IMR-90 (cell line): Measurements from ENCODE around the gene NR4A1. TPM values are rescaled to one million over a fixed set of nuclear protein-coding genes. Genes with fewer than 3 reads are reported as not detected.

Source experiments
- ATAC-seq: fragments of 200-7000 bp; cut with Tn5 transposase; 2 replicates; pipeline ENCODE4 v1.9.1; 2020; ENCODE audit warnings: low read depth, mild to moderate bottlenecking, moderate library complexity
- BruUV-seq: library from RNA; stranded (reverse); fragments of 400-500 nt; replicated peaks from 2 replicates; lab custom pipeline; 2021; lab: Mats Ljungman, UMichigan
- CTCF ChIA-PET: fragments of 300-600 bp; formaldehyde crosslinking; extraction: SDS; loops from one replicate; lab custom pipeline; 2021; ENCODE audit warnings: antibody characterized with exemption; lab: Yijun Ruan, JAX
- POLR2A ChIA-PET: fragments of 300-600 bp; sonication (Branson Sonifier 250); formaldehyde crosslinking; loops from one replicate; lab custom pipeline; 2022; ENCODE audit warnings: antibody characterized with exemption; ENCODE audit not compliant: unreplicated experiment; lab: Charles Lee
- DNase-seq: peaks from one replicate; pipeline ENCODE4 v3.0.0; 2013
- H2AFZ ChIP-seq: replicated peaks from 2 replicates; pipeline ENCODE3; 2013; ENCODE audit warnings: low read length, mild to moderate bottlenecking; ENCODE audit not compliant: poor library complexity
- H2AK5ac ChIP-seq: 2 replicates; pipeline ENCODE4 v1.6.1; 2013; ENCODE audit warnings: low read depth, low read length, inconsistent platforms
- H2AK9ac ChIP-seq: replicated peaks from 2 replicates; pipeline ENCODE3; 2013; ENCODE audit warnings: mild to moderate bottlenecking, low read depth, low read length, moderate library complexity; ENCODE audit not compliant: poor library complexity
- H2BK120ac ChIP-seq: 2 replicates; pipeline ENCODE4 v1.6.1; 2013; ENCODE audit warnings: low read depth, low read length, inconsistent platforms
- H2BK15ac ChIP-seq: 3 replicates; pipeline ENCODE4 v1.6.1; 2013; ENCODE audit warnings: low read depth, low read length, inconsistent platforms
- H2BK20ac ChIP-seq: 2 replicates; pipeline ENCODE4 v1.6.1; 2013; ENCODE audit warnings: low read depth, mild to moderate bottlenecking, inconsistent platforms, low read length, moderate library complexity
- H2BK5ac ChIP-seq: 2 replicates; pipeline ENCODE4 v1.6.1; 2013; ENCODE audit warnings: mild to moderate bottlenecking, low read depth, low read length, inconsistent platforms; ENCODE audit not compliant: poor library complexity, severe bottlenecking
- H3K14ac ChIP-seq: replicated peaks from 2 replicates; pipeline ENCODE4 v1.6.1; 2013; ENCODE audit warnings: low read depth, low read length, inconsistent platforms
- H3K18ac ChIP-seq: 2 replicates; pipeline ENCODE4 v1.6.1; 2013; ENCODE audit warnings: low read depth, low read length, control low read depth
- H3K23ac ChIP-seq: 2 replicates; pipeline ENCODE4 v1.6.1; 2013; ENCODE audit warnings: low read depth, low read length, inconsistent platforms
- H3K27ac ChIP-seq: 2 replicates; pipeline ENCODE4 v1.5.1; 2013; ENCODE audit warnings: mild to moderate bottlenecking, control low read depth, low read length; ENCODE audit not compliant: insufficient read depth
- H3K27me3 ChIP-seq: 2 replicates; pipeline ENCODE4 v1.6.1; 2013; ENCODE audit warnings: low read length; ENCODE audit not compliant: control insufficient read depth, insufficient read depth
- H3K36me3 ChIP-seq: 2 replicates; pipeline ENCODE4 v1.6.1; 2013; ENCODE audit warnings: low read length, mixed read lengths; ENCODE audit not compliant: control insufficient read depth, insufficient read depth
- H3K4ac ChIP-seq: 2 replicates; pipeline ENCODE4 v1.6.1; 2013; ENCODE audit warnings: low read depth, low read length, inconsistent platforms
- H3K4me1 ChIP-seq: 2 replicates; pipeline ENCODE4 v1.6.1; 2013; ENCODE audit warnings: low read length, mixed read lengths; ENCODE audit not compliant: control insufficient read depth, insufficient read depth
- H3K4me2 ChIP-seq: 2 replicates; pipeline ENCODE4 v1.6.1; 2013; ENCODE audit warnings: low read depth, mild to moderate bottlenecking, control low read depth, low read length, moderate library complexity
- H3K4me3 ChIP-seq: 2 replicates; pipeline ENCODE4 v1.5.1; 2013; ENCODE audit warnings: low read depth, mild to moderate bottlenecking, control low read depth, low read length, moderate library complexity; ENCODE audit not compliant: insufficient read depth
- H3K56ac ChIP-seq: 2 replicates; pipeline ENCODE4 v1.6.1; 2013; ENCODE audit warnings: low read length, inconsistent platforms; ENCODE audit not compliant: insufficient read depth; ENCODE audit errors: extremely low read depth
- H3K79me1 ChIP-seq, 2 experiments: 2 replicates each; pipeline ENCODE4 v1.6.1; 2013; ENCODE audit warnings: low read length in 2 of 2, inconsistent platforms in 1 of 2, low read depth in 1 of 2
- H3K9ac ChIP-seq: 2 replicates; pipeline ENCODE4 v1.6.1; 2013; ENCODE audit warnings: low read depth, low read length, control low read depth
- H3K9me1 ChIP-seq: 2 replicates; pipeline ENCODE4 v1.6.1; 2013; ENCODE audit warnings: low read length, inconsistent platforms; ENCODE audit not compliant: insufficient read depth
- H3K9me3 ChIP-seq: 2 replicates; pipeline ENCODE4 v1.6.1; 2013; ENCODE audit warnings: low read length; ENCODE audit not compliant: control insufficient read depth, insufficient read depth
- H4K20me1 ChIP-seq: 2 replicates; pipeline ENCODE4 v1.6.1; 2013; ENCODE audit warnings: low read length, inconsistent platforms; ENCODE audit not compliant: insufficient read depth
- H4K5ac ChIP-seq: 2 replicates; pipeline ENCODE4 v1.6.1; 2013; ENCODE audit warnings: mild to moderate bottlenecking, low read depth, low read length, control low read depth
- H4K8ac ChIP-seq, 2 experiments: 2 replicates each; pipeline ENCODE4 v1.6.1; 2013; ENCODE audit warnings: low read depth in 2 of 2, low read length in 2 of 2, control low read depth in 1 of 2, inconsistent platforms in 1 of 2
- H4K91ac ChIP-seq: 2 replicates; pipeline ENCODE4 v1.6.1; 2013; ENCODE audit warnings: low read depth, low read length, inconsistent platforms; ENCODE audit not compliant: insufficient read depth
- BHLHE40 ChIP-seq: fragments of 150-350 bp; IDR thresholded peaks from 2 replicates; pipeline ENCODE4 v1.6.1; 2016; ENCODE audit warnings: mild to moderate bottlenecking, low read depth, low read length
- CHD1 ChIP-seq: IDR thresholded peaks from 2 replicates; pipeline ENCODE4 v1.6.1; 2012; ENCODE audit warnings: low read depth, low read length, improper control_type of control experiment
- CTCF ChIP-seq: conservative IDR thresholded peaks from 2 replicates; pipeline ENCODE4 v1.5.1; 2012; ENCODE audit warnings: mild to moderate bottlenecking, low read depth, low read length, improper control_type of control experiment
- MAZ ChIP-seq: IDR thresholded peaks from 2 replicates; pipeline ENCODE4 v1.6.1; 2012; ENCODE audit warnings: low read depth, mild to moderate bottlenecking, low read length, improper control_type of control experiment, moderate library complexity, borderline replicate concordance
- MXI1 ChIP-seq: IDR thresholded peaks from 2 replicates; pipeline ENCODE4 v1.6.1; 2012; ENCODE audit warnings: low read depth, mild to moderate bottlenecking, low read length, moderate library complexity, borderline replicate concordance
- POLR2A ChIP-seq: IDR thresholded peaks from 2 replicates; pipeline ENCODE4 v1.6.1; 2012; ENCODE audit warnings: mild to moderate bottlenecking, low read depth, low read length
- RAD21 ChIP-seq: IDR thresholded peaks from 2 replicates; pipeline ENCODE4 v1.6.1; 2012; ENCODE audit warnings: low read length, improper control_type of control experiment
- SMC3 ChIP-seq: fragments of 150-350 bp; IDR thresholded peaks from 2 replicates; pipeline ENCODE4 v1.6.1; 2016; ENCODE audit warnings: low read depth, mild to moderate bottlenecking, antibody characterized with exemption, low read length, moderate library complexity
- WGBS, 2 experiments: methylation state at CpG; one replicate each; pipeline versions ENCODE4 v1.1.5 to v1.1.7; 2013; ENCODE audit warnings: missing lambda C conversion rate in 2 of 2; ENCODE audit not compliant: insufficient read length in 1 of 2; ENCODE audit errors: extremely low coverage in 2 of 2; 5-methylcytosine and 5-hydroxymethylcytosine counted together
- dilution Hi-C: fragments of 300-500 bp; cut with HindIII; formaldehyde crosslinking; loops from one replicate; pipeline ENCODE4 v1.14.3; 2018; ENCODE audit warnings: low sequenced_read_pairs; ENCODE audit not compliant: unreplicated experiment
- in situ Hi-C: fragments of 300-500 bp; cut with MboI; formaldehyde crosslinking; loops from 3 replicates; pipeline ENCODE4 v1.14.3; 2019; ENCODE audit warnings: low sequenced_read_pairs, inconsistent platforms, mixed read lengths
- intact Hi-C: fragments of 100-400 bp; cut with micrococcal nuclease; formaldehyde crosslinking; loops from 2 replicates; pipeline ENCODE4 v1.10.0; 2022
- polyA plus RNA-seq, 3 experiments: library from polyadenylated mRNA; depleted of rRNA; stranded (reverse); fragments of >200 nt; gene quantifications; 2 replicates each; pipeline ENCODE4 v1.2.3, GENCODE V29; 2012; ENCODE audit warnings: low replicate concordance in 1 of 3
- total RNA-seq: library from RNA; depleted of rRNA; stranded (reverse); fragments of >200 nt; gene quantifications from 2 replicates; pipeline ENCODE4 v1.2.3, GENCODE V29; 2012

NR4A1 gene
- total and polyA plus RNA-seq, 2 of the 4 experiments (the other 2 are of a cell fraction): 6.6 to 34.1 TPM

GRCh38 chr12:52023182-52023975 lies 27.9 kb upstream of the NR4A1 start:
- H4K8ac ChIP-seq: peak overlapping the region; percentile 19 to 94; a peak in 3 of 4 replicates
- TF ChIP-seq MAZ (peak; percentile 63; the same call in 1 of the 2 replicates), POLR2A (no peak; the same call in none of the 2 replicates), RAD21 (peak; percentile 78), MXI1 (peak; percentile 40; the same call in 1 of the 2 replicates), CTCF (peak; percentile 96), SMC3 (peak; percentile 73), CHD1 (no peak), BHLHE40 (no peak)
- peak overlapping the region; percentile 58; the same call in 1 of the 2 replicates for H4K91ac ChIP-seq
- DNase-seq: peak; percentile 56
- ChIA-PET POLR2A (interaction anchor here (0.5 to 0.8 kb wide), 2 partner anchors 9 to 25 kb away, joined by 3 to 4 read pairs; no protein-coding TSS in a partner anchor), CTCF (interaction anchor here (0.6 to 8.6 kb wide), 8 partner anchors 9 to 98 kb away, joined by 3 to 128 read pairs (median 4); partner anchors contain the start of gene TAMALIN)
- peak; percentile 77 for ATAC-seq
- peak overlapping the region; percentile 79 for H4K5ac ChIP-seq
- H3K9ac ChIP-seq: no peak overlapping the region
- dilution Hi-C loops: no loop called here
- H4K20me1 ChIP-seq: no peaks in the 10 kb centered on the region; the same call in 1 of the 2 replicates
- no peaks in the 10 kb centered on the region for H3K27me3 ChIP-seq
- intact Hi-C loops: loop anchor here (5.0 kb wide), 1 partner anchor 131 kb away; no protein-coding TSS in a partner anchor
- peaks cover 0 to 3% of the 10 kb centered on the region in 2 experiments; a peak in 1 of 4 replicates for H3K79me1 ChIP-seq
- H3K27ac ChIP-seq: peak overlapping the region; percentile 41; the same call in 1 of the 2 replicates
- in situ Hi-C loops: loop anchor here (5.0 kb wide), 1 partner anchor 99 kb away; no protein-coding TSS in a partner anchor
- no peak overlapping the region for H3K56ac ChIP-seq
- peak overlapping the region; percentile 91 for H3K4me2 ChIP-seq
- H3K4me1 ChIP-seq: peaks cover 6% of the 10 kb centered on the region; the same call in 1 of the 2 replicates
- no peaks in the 10 kb centered on the region for H3K9me1 ChIP-seq
- H2BK20ac ChIP-seq: peak overlapping the region; percentile 33; the same call in 1 of the 2 replicates
- no TSS peak for BruUV-seq
- peak overlapping the region; percentile 92 for H2AK9ac ChIP-seq
- peak overlapping the region; percentile 88 for H3K4ac ChIP-seq
- peak overlapping the region; percentile 52 for H3K4me3 ChIP-seq
- peak overlapping the region; percentile 86 for H3K14ac ChIP-seq
- H3K23ac ChIP-seq: peak overlapping the region; percentile 59; the same call in 1 of the 2 replicates
- H2BK120ac ChIP-seq: peak overlapping the region; percentile 87
- H3K9me3 ChIP-seq: no peaks in the 10 kb centered on the region
- H3K36me3 ChIP-seq: no peaks in the 10 kb centered on the region
- H2BK15ac ChIP-seq: no peak overlapping the region; the same call in 2 of the 3 replicates
- H3K18ac ChIP-seq: no peak overlapping the region
- no peak overlapping the region for H2BK5ac ChIP-seq
- peak overlapping the region; percentile 99 for H2AFZ ChIP-seq
- no CpG with 5 or more reads among the region's 70 CpGs for WGBS, 2 experiments
- no peak overlapping the region; the same call in 1 of the 2 replicates for H2AK5ac ChIP-seq
